Islet precursor cell (in vitro differentiated cells): ENCODE data around the gene CTNNA3.
A peak's percentile ranks its signal among the peaks of the same experiment; 100 is the strongest.
"Not testable (repeated sequence)": the region's sequence is repeated elsewhere in the genome, so short reads cannot be mapped to it uniquely, and the experiment has no call there.

Source experiments
- DNase-seq: peaks from one replicate; pipeline ENCODE4 v3.0.0-alpha.2; 2018

Gene CTNNA3

DNA sequence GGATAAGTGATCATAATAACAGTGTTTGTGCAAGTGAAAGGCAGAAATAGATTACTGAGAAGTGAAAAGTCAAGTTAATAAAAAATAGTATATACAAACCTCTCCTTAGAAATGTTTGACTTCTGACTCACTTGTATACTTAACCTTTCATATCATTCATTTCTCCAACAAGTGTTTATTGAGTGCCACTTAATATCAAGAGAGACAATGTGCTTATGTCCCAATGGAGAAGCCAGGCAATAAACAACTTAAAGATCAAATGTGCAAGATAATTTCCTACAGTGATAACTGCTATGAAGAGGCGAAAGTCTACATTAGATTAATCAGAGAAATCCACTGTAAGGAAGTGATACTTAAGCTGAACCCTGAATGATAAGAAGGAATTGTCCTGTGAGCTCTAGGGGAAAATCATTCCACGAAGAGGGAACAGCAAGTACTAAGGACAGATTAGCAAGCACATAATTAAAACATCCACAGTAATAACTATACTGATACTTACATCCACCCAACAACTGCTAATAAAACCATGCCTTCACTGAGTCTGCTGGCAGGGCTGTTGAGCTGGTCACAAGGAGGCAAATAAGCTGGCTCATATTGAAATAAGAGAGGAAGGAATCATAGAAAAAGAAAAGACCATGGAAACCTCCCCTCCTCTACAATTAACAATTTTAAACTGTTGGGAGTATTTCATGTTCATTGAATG lies 203.5 kb downstream of the CTNNA3 start:
- no peak for DNase-seq

DNA sequence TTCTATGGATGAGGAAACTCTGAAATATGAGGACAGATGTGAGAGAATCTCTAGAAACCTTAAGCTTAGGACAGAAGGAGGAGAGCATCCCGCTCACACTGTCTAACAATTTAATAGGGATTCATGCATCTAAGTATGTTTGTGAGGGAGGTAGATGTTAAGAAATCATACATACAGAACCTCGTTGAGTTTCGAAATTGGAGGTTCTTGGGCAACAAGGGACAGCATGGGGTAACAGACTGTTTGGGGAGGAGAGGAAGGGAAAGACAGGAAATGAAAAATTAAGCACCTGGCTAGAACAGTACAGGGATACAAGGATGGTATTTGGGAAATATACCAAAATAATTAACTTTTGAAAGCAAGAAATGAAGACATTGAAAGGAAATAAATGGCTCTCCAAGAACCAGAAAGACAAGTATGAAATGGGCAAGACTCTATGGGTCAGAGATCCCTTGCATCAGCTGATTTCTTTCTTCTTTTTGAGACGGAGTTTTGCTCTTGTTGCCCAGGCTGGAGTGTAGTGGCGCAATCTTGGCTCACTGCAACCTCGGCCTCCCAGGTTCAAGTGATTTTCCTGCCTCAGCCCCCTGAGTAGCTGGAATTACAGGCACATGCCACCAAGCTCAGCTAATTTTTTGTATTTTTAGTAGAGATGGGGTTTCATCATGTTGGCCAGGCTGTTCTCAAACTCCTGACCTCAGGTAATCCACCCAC lies 207.9 kb downstream of the CTNNA3 start:
- DNase-seq: no peak

DNA sequence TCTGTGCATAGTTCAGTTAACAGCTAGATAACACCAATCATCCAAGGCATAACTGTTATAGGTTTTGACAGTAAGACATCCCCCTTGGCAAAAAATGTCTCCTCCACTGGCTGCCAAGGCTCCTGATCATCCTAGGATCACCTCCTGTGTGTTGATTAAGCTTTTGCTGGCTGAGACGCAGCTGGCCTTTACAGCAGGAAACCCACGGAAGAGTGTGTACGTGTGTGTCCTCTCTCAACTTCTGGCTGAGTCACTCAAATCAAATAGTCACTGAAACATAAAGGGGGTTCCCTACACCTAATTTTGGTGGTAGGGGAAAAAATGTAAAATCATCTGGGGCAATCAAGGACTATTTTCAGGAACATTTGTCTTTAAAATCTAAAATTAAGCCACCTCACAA lies 208.8 kb downstream of the CTNNA3 start:
- DNase-seq: no peak

DNA sequence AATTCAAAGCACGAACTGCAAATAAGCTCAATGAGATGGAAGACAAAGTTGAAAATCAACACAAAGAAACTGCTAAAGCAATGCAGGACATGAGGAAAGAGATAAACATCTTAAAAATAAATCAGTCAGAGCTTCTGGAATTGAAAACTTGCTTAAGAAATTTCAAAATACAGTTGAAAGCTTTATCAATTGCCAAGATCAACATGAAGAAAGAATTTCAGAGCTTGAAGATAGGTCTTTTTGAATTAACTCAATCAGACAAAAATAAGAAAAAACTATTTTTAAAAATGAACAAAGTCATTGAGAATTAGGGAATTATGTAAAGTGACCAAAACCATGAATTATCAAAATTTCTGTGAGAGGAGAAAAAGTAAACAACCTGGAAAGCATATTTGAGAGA lies 218.1 kb downstream of the CTNNA3 start:
- DNase-seq: no peak

DNA sequence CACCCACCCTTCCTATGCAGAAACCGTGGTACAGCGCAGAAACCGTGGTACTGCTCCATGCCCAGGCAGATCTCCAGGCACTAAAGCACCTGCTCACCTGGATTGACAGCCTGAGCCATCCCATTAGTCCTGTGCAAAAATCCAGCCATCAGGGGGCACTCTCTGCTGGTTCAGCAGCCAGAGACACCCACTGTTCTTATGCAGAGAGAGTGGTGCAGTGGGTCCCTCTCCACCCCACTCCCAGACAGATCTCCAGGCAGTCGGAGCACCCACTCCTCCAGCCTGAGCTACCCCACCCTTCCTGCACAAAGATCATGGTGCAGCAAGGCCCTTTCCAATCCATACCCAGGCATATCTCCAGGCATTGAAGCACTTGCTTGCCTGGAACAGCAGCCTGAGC lies 219.8 kb downstream of the CTNNA3 start:
- DNase-seq: no peak

DNA sequence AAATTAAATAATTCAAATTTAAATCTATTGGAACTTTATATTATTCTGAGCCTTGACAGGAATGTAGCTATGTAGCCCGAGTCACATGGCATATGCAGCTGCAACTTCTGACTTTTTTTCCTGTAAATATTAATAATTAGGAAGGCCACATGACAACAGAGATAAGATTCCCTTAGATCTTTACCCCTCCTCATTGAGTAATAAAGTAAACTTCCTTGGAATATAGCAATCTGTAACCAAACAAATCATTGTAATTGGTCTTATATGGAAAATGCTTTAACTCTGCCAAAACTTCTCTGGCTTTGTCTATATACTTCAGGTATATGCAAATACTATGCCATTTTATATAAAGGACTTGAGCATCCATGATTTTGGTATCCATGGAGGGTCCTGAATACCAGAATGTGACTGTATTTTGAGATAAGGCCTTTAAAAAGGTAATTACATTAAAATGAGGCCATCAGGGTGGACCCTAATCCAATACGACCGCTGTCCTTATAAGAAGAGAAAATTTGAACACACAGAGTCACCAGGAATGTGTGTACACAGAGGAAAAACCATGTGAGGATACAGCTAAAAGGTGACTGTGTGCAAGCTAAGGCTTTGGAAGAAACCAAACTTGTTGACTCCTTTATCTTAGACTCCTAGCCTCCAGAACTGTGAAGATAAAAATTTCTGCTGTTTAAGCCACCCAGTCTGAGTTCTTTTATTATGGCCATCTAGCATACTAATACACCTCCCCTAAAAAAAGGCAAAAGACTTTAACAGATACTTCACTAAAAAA lies 222.0 kb downstream of the CTNNA3 start:
- no peak for DNase-seq

DNA sequence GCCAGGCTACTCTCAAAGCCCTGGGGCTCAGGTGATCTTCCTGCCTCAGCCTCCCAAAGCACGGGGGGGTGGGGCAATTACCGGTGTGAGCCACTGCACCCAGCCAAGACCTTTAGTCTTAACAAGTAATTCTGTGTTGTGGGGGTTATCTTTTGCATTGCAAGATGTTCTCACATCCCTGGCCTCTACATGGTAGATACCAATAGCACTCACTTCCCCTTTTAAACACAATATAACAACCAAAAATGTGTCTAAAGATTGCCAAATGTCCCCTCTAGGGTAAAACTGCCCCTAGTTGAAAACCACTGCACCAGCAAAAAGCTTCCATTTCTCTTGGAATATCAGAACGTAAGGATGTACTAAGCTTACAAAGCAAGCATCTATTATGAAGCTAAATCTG lies 225.0 kb downstream of the CTNNA3 start:
- no peak for DNase-seq

- no peak for DNase-seq
Observed at GRCh38 chr10:67464278-67464677, 231.7 kb downstream of the CTNNA3 start.

DNA sequence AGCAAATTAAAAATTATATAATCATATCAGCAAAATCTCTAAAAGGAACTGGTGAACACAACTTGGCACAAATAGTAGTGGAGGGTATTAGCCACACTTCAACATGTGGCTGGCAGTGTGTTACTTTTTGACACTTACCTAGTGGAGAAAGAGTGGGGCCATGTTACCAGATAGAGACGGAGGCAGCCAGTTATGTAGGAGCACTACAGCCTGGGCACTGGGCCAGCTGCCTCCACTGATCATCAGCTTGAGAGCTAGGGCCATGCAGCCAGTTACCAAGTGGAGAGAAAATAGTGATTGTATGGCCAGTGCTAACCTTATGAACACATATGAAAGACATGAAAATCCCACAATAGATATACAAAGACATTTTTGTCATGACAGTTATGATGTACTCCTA lies 243.1 kb downstream of the CTNNA3 start:
- no peak for DNase-seq

DNA sequence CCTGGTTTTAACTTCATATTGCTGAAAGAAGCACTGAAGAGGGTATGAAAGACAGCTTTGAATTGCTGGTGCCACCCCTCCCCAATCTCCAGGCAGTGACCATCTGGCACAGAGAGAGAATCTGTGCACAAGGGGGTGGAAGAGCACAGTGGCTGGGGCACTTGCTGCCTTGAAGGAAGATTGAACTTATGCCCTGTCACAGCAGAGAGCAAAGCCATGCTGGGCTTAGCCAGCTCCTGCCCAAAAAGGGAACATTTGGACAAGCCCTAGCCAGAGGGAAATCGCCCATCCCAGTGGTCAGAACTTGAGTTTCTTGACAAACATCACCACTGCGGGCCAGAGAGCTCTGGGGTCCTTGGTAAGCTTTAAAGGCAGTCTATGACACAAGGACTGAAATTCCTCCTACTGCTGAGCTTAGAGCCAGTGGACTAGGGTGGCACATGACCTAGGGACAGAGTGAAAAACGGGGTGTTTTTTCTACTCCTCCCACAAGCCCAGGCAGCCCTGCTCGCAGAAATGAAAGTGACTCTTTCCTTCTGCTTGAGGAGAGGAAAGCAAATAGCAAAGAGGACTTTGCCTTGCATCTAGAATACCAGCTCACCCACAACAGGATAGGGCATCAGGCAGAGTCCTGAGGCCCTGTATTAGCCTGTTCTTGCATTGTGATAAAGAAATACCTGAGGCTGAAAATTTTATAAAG lies 257.2 kb downstream of the CTNNA3 start:
- no peak for DNase-seq

DNA sequence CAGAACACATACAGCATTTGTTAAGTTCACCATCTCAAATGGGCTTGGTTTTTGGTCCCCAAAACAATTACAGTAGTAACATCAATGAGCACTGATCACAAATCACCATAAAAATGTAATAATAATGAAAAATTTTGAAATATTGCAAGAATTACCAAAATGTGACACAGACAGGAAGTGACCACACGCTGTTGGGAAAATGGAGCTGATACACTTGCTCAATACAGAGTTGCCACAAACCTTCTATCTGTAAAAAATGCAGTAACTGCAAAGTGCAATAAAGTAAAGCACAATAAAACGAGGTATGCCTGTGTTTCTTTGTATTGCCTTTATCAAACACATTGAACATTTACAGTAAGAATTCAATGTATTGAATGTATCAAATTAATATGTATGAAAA lies 262.7 kb downstream of the CTNNA3 start:
- no peak for DNase-seq

GRCh38 chr10:67402620-67403019 lies 293.4 kb downstream of the CTNNA3 start:
- DNase-seq: no peak

DNA sequence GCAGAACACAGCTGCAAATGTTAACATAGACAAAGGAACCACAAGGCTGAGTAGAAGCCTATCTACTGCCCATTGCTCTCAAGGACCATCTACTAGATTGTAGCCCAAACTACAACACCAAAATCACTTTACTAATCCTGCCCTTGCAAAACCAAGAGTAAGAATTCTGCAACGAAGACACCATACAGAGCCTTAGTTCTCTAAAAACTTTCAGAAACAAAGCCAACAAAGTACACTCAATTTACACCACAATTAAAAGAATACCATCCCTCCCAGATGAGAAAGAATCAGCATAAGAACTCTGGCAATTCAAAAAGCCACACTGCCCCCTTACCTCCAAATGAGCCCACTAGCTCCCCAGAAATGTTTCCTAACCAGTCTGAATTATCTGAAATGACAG lies 294.3 kb downstream of the CTNNA3 start:
- DNase-seq: no peak

DNA sequence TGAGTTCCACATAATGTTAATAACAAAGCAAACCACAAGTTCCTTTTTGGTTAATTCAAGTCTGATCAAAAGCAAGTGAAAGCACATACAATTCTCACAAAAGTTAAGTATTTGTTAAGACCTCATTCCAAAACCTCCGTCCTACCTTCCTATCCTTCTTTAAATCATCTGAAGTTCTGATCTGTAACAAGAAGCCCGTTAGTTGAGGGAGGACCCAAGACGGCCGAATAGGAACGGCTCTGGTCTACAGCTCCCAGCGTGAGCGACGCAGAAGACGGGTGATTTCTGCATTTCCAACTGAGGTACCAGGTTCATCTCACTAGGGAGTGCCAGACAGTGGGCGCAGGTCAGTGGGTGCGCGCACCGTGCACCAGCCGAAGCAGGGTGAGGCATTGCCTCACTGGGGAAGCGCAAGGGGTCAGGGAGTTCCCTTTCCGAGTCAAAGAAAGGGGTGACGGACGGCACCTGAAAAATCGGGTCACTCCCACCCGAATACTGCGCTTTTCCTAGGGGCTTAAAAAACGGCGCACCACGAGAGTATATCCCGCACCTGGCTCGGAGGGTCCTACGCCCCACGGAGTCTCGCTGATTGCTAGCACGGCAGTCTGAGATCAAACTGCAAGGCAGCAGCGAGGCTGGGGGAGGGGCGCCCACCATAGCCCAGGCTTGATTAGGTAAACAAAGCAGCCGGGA lies 309.0 kb downstream of the CTNNA3 start:
- DNase-seq: not testable (repeated sequence)

DNA sequence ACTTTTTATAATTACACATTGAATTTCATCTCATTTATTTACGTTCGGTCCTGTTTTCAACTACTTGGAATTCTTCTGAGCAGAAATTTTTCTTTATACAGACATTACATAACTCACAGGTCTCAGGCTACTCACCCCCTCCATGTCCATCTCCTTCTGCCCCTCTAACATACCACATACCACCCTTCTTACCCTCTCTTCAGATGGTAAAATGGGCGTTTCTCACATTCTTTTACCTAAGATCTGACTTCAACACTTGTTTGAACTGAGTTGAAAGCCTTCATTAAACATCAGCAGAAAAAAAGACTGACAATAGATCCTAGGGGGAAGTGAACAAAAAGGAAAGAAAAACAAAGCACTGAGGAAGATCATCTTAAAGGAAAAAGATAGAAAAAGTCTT lies 309.7 kb downstream of the CTNNA3 start:
- DNase-seq: no peak

DNA sequence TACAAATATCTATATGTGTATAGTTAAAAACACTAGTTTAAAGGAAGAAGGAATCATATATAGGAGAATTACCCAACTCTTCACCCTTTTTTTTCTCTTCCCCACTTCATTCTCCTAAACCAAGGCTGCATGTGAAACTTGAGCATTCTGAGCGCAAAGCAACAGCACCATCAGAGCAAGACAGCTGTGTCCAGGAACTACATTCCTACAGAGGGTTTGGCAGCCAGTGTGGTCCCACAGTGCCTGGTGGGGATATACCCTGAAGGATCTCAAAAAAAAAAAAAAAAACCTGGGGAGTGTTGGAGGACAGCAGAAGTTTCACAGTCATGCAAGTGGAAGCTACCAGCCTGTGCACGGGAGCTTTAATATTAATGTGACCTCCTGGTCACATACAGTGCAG lies 310.4 kb downstream of the CTNNA3 start:
- peak; percentile 57 for DNase-seq

DNA sequence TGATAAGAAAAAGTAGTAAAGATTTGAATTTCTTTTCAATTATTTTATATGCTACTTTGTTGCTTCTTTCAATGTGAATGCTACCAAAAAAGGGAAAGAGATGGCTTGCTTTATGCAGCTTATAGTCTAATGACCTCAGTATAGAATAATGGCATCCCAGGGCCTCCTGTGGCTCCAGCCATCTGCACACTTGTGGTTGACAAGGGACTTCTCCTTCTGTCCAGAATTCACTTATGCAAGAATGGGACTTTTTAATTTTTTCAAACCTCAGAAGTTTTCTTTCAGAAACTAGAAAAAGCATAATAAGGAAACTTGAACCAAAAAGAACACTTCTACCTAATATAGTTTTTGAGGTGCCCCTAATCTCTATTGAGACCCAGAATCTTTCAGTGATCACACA lies 310.9 kb downstream of the CTNNA3 start:
- DNase-seq: no peak

GRCh38 chr10:67331121-67331910 lies 364.7 kb downstream of the CTNNA3 start:
- DNase-seq: no peak

- no peak for DNase-seq
Observed at GRCh38 chr10:67327626-67328535, 368.1 kb downstream of the CTNNA3 start.

GRCh38 chr10:67319976-67320375 lies 376.0 kb downstream of the CTNNA3 start:
- no peak for DNase-seq

DNA sequence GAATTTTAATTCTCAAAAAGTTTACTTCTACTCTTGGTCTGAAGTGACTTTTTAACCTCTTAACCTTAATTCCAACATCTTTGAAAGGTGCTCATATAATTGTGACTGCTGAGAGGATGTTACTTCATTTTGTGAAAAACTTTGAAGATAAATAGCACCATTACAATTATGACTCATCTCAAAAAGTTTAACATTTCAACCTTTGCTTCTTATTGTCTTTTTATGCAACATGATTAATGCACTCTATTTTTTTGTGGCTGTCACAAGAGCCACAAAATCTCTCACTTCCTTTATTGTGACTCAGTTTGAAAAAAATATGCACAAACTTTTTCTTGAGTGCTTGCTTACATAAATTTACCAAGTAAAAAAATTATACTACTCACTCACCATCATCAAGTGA lies 387.1 kb downstream of the CTNNA3 start:
- no peak for DNase-seq
